HG03342 (cell line): Measurements from ENCODE around the gene ERFE.
"Not testable (repeated sequence)": the region's sequence is repeated elsewhere in the genome, so short reads cannot be mapped to it uniquely, and the experiment has no call there.

ENCODE experiments used
- ATAC-seq: cut with Tn5 transposase; IDR thresholded peaks from one replicate; pipeline ENCODE4 v1.9.1; 2021; ENCODE audit warnings: mild to moderate bottlenecking, moderate library complexity; ENCODE audit not compliant: unreplicated experiment

ERFE gene, protein sequence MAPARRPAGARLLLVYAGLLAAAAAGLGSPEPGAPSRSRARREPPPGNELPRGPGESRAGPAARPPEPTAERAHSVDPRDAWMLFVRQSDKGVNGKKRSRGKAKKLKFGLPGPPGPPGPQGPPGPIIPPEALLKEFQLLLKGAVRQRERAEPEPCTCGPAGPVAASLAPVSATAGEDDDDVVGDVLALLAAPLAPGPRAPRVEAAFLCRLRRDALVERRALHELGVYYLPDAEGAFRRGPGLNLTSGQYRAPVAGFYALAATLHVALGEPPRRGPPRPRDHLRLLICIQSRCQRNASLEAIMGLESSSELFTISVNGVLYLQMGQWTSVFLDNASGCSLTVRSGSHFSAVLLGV

DNA sequence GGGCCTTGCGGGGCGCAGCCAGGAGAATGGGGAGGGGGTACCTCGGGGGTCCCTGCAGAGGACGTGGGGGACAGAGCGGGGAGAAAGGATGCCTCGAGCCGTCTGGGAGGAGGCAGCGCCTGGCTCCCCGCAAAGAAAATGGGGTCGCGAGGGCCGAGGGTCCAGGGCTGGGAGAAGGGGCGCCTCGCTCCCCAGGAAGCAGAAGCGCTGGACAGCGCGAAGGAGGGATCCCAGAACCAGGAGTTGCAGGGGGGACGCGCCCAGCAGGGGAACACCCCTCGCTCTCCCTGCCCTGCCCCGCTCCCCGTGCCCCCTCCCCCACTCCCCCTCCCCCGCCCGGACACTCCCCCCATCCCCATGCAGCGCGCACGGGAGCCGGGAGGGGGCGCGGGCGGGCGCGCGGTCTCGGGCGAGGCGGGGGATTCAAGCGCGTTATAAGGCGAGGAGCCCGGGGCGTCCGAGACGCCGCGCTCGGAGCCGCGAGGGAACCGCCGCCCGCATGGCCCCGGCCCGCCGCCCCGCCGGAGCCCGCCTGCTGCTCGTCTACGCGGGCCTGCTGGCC is at the start of gene ERFE:
Gene ERFE (plus strand): TSS at position 462 of the 562 bp plus-strand sequence. CDS start 38 bp downstream, at position 500.
- ATAC-seq, result no peak

DNA sequence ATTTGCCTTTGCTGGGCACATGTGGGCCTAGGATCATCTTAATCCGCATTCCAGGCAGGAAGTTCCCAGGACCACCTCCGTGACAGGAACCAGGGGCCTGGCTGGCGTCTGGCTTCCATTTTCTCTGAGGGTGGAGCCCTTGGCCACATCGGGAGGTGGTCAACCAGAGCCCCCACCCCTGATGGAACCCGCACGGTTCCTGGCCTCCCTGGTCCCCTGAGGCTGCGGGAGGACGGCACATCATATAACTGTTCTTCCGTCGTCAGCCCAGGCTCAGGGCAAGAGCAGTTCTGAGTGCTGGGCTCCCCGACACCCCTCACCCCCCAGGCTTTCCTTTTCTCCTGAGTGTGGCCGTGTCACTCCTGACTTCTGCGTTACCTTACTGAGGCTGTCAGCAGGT is 45.2 kb upstream of the ERFE start:
- ATAC-seq, result no peak

DNA sequence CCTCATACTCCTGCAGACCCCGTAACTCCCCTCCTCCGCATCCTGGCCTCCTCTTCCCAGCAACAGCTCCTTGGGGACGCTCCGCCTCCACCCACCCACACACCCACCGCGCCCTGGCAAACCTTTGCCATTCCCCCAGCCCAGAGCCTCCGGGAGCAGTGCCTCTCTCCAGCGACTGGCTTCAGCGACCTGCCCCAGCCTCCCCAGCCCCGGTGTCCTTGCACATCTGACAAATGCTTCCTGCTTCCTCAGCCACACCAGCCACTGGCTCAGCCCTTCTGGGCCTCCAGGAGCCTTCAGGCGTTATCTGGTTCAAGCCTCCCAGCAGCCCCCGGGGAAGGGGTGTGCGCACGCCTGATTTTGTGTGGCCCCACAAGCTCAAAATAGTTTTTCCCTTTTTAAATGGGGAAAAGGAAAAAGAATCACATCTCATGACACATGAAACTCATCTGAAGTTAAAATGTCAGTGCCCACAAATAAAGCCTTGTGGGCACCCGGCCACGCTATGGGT is 44.4 kb upstream of the ERFE start:
- ATAC-seq, result no peak

DNA sequence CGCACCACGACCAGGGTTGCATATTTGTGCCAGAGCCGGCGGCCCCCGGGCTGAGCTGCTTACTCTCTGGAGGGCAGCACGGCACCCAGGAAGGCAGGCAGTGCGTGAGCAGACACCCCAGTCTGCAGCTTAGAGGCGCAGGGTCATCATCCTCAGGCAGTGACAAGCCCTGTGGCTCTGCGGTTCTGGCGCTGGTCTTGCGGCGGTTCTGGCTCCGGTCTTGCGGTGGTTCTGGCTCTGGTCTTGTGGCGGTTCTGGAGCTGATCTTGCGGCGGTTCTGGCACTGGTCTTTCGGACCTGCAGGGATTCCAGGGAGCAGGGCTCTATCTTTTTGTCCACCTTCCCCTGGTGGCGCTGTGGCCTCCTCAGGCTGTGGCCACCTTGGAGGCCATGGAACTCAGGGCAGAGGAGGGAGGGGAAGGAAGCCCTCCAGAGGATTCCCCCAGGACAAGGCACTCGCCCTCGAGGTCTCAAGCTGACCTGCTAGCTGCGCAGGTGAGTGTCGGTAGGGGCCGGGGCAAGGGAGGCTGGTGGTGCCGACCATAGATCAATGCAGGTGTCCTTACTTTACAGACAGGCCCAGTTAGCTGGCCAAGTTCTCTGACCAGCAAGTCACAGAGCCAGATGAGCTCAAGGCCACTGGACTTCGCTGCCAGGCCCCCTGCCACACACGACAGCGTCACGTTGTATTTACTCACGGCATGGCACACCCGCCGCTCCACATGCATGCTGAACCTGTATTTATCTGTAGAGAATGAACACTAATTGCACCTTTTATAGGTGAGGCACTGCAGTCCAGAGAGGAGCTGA is 43.7 kb upstream of the ERFE start:
- no peak for ATAC-seq

DNA sequence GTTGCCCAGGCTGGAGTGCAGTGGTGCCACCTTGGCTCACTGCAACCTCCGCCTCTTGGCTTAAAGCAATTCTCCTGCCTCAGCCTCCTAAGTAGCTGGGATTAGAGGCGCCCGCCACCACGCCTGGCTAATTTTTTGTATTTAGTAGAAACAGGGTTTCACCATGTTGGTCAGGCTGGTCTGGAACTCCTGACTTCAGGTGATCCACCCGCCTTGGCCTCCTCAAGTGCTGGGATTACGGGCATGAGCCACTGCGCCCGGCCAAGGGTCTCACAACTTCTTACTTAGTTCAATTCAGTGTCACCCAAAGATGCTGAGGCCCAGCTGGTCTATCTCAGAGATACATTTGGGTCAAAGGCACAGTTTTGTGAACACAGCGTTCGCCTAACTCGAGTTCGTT is 43.1 kb upstream of the ERFE start:
- not testable (repeated sequence) for ATAC-seq

DNA sequence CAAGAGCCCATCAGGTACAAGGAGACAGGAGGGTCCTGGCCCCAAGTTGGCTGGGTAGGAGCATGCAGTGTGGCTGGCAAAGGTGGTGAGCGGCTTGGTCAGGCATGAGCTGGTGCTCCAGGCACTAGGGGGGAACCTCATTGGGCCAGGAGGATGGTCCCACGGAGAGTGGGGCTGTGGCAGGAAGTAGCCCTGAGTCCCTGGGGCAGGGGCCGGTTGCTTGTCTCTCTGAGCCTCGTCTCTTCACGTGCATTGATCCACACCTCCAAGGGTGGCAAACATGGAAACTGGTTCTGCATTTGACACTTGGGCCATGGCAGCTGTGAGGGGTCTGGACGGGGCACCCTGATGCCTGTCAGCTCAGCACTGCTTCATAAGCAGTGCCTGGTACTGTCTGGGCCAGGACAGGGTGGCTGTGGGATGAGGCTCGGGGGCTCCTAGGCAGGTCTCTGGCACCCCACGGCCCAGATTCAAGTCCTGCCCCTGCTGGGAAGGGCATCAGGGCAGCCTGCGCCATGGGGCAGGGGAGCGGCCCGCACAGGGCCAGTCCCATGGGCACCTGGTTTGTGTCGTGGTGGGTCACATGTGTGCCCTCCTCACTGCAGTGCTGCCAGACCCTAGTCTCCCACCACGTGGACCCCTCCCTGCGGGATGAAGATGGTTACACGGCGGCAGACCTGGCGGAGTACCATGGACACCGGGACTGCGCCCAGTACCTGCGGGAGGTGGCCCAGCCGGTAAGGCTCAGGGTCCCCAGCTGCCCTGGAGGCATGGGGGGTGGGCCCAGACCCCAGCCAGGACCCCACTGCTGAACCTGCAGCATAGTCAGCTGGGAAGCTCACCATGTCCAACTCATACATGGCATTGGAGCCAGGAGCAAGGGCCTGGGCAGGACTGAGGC is 42.2 kb upstream of the ERFE start:
- ATAC-seq, result no peak

DNA sequence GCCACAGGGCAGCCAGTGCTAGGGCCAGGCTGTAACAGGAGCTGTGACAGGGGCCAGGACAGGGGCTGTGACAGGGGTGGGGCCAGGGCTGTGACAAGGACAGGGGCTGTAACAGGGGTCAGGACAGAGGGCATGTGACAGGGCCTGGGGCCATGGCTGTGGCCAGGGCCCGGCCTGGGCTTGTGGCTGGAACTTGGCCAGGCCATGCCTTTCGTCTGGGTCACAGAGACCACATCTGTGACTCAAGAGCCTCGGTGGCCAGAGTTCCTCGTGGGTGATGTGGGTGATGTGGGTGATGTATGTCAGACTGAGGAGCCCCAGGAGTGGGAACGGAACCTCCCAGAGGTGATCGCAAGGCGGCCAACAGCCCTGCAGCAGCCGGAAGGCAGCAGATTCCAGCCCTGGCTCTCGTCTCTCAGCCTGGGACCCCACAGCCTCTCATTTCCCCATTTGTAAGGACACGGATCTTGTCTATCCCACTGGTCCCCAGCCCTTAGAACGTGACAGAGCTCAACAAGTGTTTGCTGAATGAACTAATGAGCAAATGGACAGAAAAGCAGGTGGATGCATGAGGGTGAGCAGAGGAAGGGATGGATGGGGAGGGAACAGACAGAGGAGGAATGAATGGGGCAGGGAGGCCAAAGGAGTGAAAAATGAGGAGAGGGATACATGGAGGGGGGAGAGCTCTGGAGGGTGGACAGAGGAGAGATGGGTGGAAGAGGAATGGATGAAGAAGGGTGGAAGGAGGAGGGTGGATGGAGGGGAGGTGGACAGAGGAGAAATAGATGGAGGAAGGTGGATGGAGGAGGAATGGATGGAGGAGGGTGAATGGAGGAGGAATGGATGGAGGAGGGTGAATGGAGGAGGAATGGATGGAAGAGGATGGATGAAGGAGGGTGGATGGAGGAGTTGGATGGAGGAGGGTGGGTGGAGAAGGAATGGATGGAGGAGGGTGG is 41.3 kb upstream of the ERFE start:
- no peak for ATAC-seq

DNA sequence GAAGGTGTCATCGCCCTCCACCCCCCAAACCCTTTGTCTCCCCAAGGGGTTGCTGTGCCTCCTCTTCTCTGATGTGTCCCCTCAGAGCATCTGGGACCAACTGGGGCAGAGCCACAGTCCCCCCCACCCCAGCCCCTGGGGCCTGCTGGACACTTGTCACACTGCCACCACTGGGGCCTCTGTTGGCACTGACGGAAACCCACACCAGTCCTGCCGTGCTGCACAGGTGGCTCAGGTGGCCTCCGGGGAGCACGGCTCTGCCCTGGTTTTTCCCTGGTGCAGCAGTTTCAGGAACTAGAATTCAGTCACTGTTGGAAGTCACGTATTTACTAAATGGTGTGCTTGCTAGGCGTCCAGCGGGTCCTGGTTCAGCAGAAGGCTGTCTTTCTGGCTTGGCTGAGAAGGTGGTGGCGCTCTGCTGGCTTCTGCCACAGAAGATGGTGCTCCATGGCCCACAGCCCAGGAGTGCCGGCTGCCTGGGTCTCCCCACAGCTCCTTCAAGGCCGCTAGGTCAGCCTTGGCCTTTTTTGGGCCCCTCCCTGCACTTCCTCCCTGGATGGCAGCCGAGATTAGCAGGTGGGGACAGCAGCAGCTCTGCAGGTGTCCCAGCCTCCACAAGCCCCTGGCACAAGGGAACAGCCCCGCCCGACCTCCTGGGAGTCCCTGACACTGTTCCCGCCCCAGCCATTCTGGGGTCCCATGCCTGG is 38.9 kb upstream of the ERFE start:
- ATAC-seq, result no peak

DNA sequence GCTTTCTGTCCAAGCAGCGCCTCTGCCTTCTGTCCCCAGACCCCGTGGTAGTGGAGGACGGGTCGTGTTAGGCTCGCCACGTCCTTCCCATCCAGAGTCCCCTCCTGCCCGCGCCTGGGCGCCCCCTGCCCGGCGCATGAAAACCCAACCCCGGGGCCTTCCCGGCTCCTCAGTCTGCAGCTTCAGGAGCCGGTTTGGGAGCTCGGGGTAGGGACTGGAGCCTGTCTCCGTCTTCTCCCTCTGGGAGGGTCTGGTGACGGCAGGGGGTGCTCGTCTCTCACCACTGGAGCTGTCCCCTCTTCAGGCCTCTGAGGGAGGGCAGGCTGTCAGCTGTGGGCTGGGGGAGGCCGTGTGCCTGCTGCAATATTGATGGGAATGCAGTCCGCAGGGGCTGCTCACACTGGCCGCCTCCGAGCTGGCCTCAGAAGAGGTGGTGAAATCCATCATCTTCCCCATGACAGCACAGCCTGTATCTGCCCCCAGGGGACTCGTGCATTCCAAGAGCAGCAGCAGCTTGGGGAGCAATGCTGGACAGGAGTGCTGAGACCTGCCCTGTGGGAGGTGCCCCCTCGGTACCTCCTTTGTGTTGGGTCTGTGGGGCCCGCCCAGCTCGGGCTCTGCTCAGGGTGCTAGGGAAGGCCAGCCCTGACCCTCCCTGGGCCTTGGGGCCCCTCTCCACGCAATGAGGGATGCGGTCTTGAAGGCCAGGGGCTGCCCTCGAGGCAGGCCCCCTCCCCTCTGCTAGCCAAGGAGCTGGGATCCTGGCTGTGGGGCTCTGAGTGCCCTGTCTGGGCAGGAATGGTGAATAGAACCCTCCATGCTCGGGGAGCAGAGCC is 38.1 kb upstream of the ERFE start:
- ATAC-seq, result no peak

DNA sequence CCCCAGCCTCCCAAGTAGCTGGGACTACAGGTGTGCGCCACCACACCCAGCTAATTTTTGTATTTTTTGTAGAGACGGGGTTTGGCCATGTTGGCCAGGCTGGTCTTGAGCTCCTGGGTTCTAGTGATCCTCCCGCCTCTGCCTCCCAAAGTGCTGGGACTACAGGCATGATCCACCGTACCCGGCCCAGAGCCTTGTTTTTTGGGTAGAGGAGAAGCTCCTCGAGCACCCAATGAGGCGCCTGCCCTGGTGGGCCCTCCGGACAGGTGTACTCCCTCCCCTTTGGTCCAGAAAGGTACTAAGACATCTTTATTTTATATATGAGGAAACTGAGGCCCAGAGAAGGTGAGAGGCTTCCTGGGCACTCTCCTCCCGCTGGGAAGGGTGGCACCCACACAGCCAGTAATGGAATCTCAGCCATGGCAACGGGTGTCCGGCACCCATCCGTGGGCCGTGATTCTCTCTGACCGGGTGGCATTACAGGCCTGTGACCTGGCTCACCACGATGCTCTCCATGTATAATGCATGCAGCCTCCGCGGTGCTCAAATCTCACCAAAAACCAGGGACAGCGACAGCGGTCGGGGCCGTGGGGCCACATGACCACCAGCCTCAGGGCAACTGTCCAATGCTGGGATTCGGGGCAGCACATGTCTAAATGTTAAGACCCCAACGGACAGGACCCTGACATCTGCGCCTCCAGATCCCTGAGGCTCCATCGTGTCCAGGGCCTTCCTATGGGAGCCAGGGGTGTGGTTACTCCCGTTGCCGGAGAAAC is 37.1 kb upstream of the ERFE start:
- no peak for ATAC-seq

DNA sequence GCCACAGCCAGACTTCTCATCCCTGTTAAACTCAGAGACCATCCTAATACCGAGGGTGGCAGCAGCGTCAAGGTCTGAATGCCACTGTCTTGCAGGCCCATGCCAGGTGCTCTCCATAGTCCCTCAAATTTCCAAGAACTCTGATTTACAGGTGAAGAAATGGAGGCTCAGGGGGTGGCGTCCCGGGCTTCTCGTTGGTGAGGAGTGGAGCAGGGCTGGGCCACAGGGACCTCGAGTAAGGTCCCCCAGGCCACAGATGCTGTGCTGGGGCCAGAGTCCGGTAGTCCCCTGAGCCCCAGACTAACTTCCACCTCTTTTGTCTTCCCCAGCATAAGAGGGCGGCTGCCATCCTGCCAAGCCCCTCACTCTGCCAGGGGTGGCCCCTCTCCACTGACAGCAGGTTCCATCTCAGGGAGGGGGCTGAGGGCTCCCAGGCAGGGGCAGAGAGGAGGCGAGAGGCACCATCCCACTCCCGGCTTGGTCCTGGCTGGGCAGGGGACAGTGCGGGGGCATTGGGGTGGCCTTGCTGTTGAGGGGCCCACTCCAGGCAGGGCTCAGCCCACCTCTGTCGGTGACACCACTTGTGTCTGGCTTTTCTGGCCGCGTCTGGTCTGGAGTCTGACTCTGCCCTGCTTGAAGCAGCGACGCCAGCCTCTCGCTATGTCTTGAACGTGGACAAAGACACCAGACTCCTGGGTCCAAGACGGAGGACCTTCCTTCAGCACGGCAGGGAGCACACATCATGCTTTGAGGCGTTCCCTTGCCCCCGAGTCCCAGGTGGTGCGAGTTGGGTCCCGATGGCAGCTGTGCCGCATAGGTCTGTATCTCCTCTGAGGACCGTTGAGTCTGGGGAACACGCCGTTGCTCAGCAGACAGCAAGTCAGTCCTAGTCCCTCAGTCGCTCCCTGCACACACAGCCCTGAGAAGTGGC is 36.2 kb upstream of the ERFE start:
- ATAC-seq, result no peak

DNA sequence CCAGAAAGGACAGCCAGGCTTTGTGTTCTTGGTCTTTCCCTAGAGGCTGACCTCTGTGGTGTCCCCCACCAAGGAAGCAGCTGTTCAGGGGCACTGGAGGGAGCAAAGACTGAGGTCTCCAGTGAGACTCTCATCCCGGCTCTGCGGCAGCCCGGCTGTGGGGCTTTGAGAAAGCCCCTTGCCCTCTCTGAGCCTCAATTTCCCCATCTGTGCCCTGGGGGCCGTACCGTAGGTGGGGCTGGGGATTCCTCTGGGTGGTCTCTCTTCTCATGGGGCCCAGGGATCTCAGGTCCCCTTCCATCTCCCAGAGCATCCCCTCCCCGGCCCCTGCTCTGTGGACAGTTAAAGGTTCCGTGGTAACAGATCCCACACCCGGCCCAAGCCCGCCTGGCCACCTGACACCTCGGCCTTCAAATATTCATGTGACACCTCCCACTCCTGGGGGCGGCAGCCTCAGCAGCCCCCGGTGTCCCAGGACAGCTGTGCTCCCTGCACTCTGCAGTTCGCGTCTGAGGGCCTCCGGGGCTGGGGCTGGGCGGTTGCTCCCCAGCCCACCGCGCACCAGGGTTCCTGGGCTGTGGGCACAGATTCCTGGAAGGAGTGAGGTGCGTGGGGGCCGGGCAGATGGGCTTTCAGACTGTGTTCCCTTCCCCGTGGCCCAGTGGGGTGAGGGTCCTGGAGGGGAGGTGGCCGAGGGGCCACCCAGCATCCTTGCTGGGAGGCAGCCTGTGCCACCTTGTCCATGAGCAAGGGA is 35.4 kb upstream of the ERFE start:
- ATAC-seq, result no peak

DNA sequence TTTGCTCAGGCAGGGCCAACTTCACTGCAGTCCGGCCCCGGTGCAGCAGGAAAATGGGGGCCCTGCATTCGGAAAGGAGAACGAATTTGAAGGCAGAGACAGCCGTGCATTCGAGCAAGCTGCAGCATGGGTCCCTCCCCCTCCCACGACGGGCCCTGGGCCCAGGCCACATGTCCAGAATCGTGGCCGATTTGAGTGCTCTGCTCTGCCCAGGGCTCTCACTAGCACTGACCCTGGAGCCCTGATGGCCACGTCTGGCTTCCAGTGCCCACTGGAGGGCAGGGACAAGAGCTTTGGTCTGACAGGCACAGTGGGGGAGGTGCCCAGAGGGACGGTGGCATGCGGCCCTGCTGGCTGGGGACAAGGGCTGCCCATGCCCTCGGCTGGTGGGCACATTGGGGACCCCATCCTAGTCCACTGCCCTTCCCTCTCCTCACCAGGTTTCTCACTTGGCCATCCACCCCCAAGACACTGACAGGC is 34.7 kb upstream of the ERFE start:
- ATAC-seq, result no peak

DNA sequence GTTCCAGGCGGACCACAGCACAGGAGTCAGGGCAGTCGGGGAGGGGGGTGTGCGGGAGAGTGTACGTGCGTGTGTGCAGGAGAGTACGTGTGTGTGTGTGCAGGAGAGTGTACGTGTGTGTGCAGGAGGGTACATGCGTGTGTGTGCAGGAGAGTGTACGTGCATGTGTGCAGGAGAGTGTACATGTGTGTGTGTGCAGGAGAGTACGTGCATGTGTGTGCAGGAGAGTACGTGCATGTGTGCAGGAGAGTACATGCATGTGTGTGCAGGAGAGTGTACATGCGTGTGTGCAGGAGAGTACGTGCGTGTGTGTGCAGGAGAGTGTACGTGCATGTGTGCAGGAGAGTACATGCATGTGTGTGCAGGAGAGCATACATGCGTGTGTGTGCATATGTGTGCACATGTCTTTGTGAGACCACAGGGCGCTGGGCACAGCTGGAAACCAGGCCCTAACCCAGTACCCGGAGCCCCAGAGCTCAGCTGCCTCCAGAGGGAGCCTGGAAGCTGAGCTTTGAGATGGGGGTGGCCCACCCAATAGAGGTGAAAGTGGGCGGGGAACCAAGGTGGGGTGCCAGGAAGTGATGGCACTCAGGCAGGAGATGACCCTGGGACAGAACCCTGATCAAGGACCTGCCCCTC is 34.2 kb upstream of the ERFE start:
- no peak for ATAC-seq
